NCI-H1105 treated with DMSO at 0.1 percent for 48 hours (cell line): ENCODE data around the gene INHA.

ENCODE experiments used
- DNase-seq: peaks from one replicate; lab custom pipeline; 2025; lab: John Stamatoyannopoulos, UW

INHA gene

GRCh38 chr2:219611866-219612576 is 39.9 kb downstream of the INHA start:
- no peak for DNase-seq

- no peak for DNase-seq
These were observed 40.6 kb downstream of the INHA start for GRCh38 chr2:219612577-219613286.

GRCh38 chr2:219613461-219614070 is 41.5 kb downstream of the INHA start:
- DNase-seq, result no peak

- DNase-seq, result no peak
These were observed 42.2 kb downstream of the INHA start for GRCh38 chr2:219614076-219614860.

GRCh38 chr2:219615036-219615435 is 42.9 kb downstream of the INHA start:
- DNase-seq, result no peak

- DNase-seq, result no peak
These were observed 43.8 kb downstream of the INHA start for GRCh38 chr2:219615894-219616293.

GRCh38 chr2:219616550-219616949 is 44.4 kb downstream of the INHA start:
- DNase-seq, result no peak

GRCh38 chr2:219618733-219619122 is 46.6 kb downstream of the INHA start:
- DNase-seq, result no peak

- DNase-seq, result no peak
These were observed 47.1 kb downstream of the INHA start for GRCh38 chr2:219619235-219619634.

GRCh38 chr2:219620546-219620945 is 48.4 kb downstream of the INHA start:
- no peak for DNase-seq

GRCh38 chr2:219621935-219622334 is 49.8 kb downstream of the INHA start:
- DNase-seq, result no peak

- DNase-seq, result no peak
These were observed 50.4 kb downstream of the INHA start for GRCh38 chr2:219622472-219622871.

- no peak for DNase-seq
These were observed 52.5 kb downstream of the INHA start for GRCh38 chr2:219624565-219624964.

- DNase-seq, result no peak
These were observed 53.1 kb downstream of the INHA start for GRCh38 chr2:219625179-219625578.
